Stimulated activated CD8-positive, alpha-beta memory T cell treated with anti-CD3 and anti-CD28 coated beads, Interleukin-7, amount 100 ng/mL, for 24 hours (primary cell): ENCODE measurements around the gene RPS8.
"Not testable (repeated sequence)": the region's sequence is repeated elsewhere in the genome, so short reads cannot be mapped to it uniquely, and the experiment has no call there.

Experiments used
- DNase-seq: peaks from one replicate; pipeline ENCODE4 v3.0.0-alpha.2; 2020; ENCODE audit warnings: low read depth

Gene RPS8

GRCh38 chr1:44820328-44821239 lies 45.2 kb downstream of the RPS8 start:
- DNase-seq, result no peak

GRCh38 chr1:44821240-44821715 lies 45.9 kb downstream of the RPS8 start:
- no peak for DNase-seq

GRCh38 chr1:44822131-44822701 lies 46.9 kb downstream of the RPS8 start:
- no peak for DNase-seq

- DNase-seq, result no peak
Measured at GRCh38 chr1:44822981-44823451, 47.7 kb downstream of the RPS8 start.

GRCh38 chr1:44824392-44824791 lies 49.1 kb downstream of the RPS8 start:
- DNase-seq, result not testable (repeated sequence)

- DNase-seq, result no peak
Measured at GRCh38 chr1:44826375-44827196, 51.2 kb downstream of the RPS8 start.

- DNase-seq, result no peak
Measured at GRCh38 chr1:44827197-44828002, 52.1 kb downstream of the RPS8 start.

- DNase-seq, result no peak
Measured at GRCh38 chr1:44828003-44828651, 52.8 kb downstream of the RPS8 start.
